Hepatocyte (in vitro differentiated cells): Measurements from ENCODE around the gene TBC1D5.

ENCODE experiments used
- EZH2phosphoT487 ChIP-seq: fragments of 200-600 bp; sonication (generic); IDR thresholded peaks from one replicate; pipeline ENCODE4 v1.6.1; 2018; ENCODE audit warnings: antibody characterized with exemption, mild to moderate bottlenecking, low read depth, moderate library complexity; ENCODE audit not compliant: unreplicated experiment, severe bottlenecking
- TF ChIP-seq, protein P1 (sequence below): fragments of 200-600 bp; sonication (generic); IDR thresholded peaks from 2 replicates; pipeline ENCODE4 v1.5.1; 2016; ENCODE audit warnings: antibody characterized with exemption, mild to moderate bottlenecking; ENCODE audit not compliant: poor library complexity

DNA sequence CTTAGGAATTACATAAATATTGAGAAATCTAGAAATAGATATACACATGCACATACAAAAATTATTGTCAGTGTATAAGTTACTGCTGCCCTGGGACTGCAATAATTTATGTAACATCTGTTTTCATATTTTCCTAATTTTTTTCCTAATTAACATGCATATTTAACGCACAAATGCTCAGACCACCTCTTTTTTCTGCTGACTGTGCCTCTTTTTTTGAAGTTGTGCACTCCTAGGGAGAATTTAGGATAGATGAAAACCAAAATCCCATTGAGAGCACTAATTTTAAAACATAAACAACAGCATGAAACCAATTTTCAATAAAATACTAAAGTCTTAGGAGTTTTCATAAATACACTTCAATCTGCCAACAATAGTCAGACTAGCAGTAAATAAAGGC, 154.0 kb downstream of the TBC1D5 start:
- TF ChIP-seq, protein P1, sequence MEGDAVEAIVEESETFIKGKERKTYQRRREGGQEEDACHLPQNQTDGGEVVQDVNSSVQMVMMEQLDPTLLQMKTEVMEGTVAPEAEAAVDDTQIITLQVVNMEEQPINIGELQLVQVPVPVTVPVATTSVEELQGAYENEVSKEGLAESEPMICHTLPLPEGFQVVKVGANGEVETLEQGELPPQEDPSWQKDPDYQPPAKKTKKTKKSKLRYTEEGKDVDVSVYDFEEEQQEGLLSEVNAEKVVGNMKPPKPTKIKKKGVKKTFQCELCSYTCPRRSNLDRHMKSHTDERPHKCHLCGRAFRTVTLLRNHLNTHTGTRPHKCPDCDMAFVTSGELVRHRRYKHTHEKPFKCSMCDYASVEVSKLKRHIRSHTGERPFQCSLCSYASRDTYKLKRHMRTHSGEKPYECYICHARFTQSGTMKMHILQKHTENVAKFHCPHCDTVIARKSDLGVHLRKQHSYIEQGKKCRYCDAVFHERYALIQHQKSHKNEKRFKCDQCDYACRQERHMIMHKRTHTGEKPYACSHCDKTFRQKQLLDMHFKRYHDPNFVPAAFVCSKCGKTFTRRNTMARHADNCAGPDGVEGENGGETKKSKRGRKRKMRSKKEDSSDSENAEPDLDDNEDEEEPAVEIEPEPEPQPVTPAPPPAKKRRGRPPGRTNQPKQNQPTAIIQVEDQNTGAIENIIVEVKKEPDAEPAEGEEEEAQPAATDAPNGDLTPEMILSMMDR = no peak
- TF ChIP-seq EZH2phosphoT487 = no peak
